SK-N-MC (cell line): ENCODE results near the gene ZCWPW2.

Source experiments
- EZH2 ChIP-seq: fragments of 200-600 bp; sonication (generic); IDR thresholded peaks from one replicate; pipeline ENCODE4 v1.6.1; 2017; ENCODE audit warnings: antibody characterized with exemption
- FOXP2 ChIP-seq: optimal IDR thresholded peaks from 2 replicates; pipeline ENCODE3; 2011; ENCODE audit warnings: mild to moderate bottlenecking, moderate library complexity; ENCODE audit not compliant: insufficient read depth; ENCODE audit errors: extremely low read length, control extremely low read depth

- TF ChIP-seq EZH2, result no peak
- no peak for TF ChIP-seq FOXP2
Measured at GRCh38 chr3:28334552-28334951, 14.0 kb upstream of the ZCWPW2 start.
